Measurements from ENCODE around the gene BUD31.

GRCh38 chr7:99396418-99397296 is 12.1 kb upstream of the BUD31 start:
- TF ChIP-seq POLR2AphosphoS5 (IDR thresholded peaks at IDR 0.05) (no peak), CTCF (IDR thresholded peaks at IDR 0.05) (no peak), POLR2A (IDR thresholded peaks at IDR 0.05) (no peak), EP300 (IDR thresholded peaks at IDR 0.05) (no peak)

Measured in stomach (tissue), 4 donors.